HL-60 (cell line): ENCODE results near the gene SLC37A3.

ENCODE experiments used
- DNase-seq, 2 experiments: peaks; one replicate each; pipeline ENCODE4 v3.0.0-alpha.2; 2010 to 2020; ENCODE audit warnings: low read depth in 1 of 2, low spot score in 1 of 2
- H3K27ac ChIP-seq: fragments of 250-450 bp; sonication (Bioruptor Pico); replicated peaks from 2 replicates; pipeline ENCODE4 v1.5.1; 2020; ENCODE audit warnings: mild to moderate bottlenecking, moderate library complexity
- H3K27me3 ChIP-seq: fragments of 250-450 bp; sonication (Bioruptor Pico); 2 replicates; pipeline ENCODE4 v1.5.1; 2021; ENCODE audit warnings: mild to moderate bottlenecking, moderate library complexity; ENCODE audit not compliant: insufficient read depth, poor library complexity, severe bottlenecking
- H3K4me3 ChIP-seq: replicated peaks from 2 replicates; pipeline ENCODE4 v1.5.1; 2011; ENCODE audit warnings: mild to moderate bottlenecking, control low read depth, low read length; ENCODE audit not compliant: insufficient read depth
- GABPA ChIP-seq: IDR thresholded peaks from 2 replicates; pipeline ENCODE4 v1.6.1; 2012; ENCODE audit warnings: low read depth
- POLR2AphosphoS5 ChIP-seq: IDR thresholded peaks from 2 replicates; pipeline ENCODE4 v1.6.1; 2012; ENCODE audit warnings: low read depth
- SPI1 ChIP-seq: IDR thresholded peaks from 2 replicates; pipeline ENCODE4 v1.6.1; 2012; ENCODE audit warnings: low read depth, mild to moderate bottlenecking, borderline replicate concordance
- TF ChIP-seq, protein P1 (sequence below): IDR thresholded peaks from one replicate; pipeline ENCODE4 v1.5.1; 2011; ENCODE audit warnings: low read length, control low read depth, inconsistent platforms; ENCODE audit not compliant: insufficient read depth
- TF ChIP-seq, protein P2 (sequence below): IDR thresholded peaks from 2 replicates; pipeline ENCODE4 v1.6.1; 2012; ENCODE audit warnings: low read depth; ENCODE audit not compliant: insufficient replicate concordance

The SLC37A3 gene

DNA sequence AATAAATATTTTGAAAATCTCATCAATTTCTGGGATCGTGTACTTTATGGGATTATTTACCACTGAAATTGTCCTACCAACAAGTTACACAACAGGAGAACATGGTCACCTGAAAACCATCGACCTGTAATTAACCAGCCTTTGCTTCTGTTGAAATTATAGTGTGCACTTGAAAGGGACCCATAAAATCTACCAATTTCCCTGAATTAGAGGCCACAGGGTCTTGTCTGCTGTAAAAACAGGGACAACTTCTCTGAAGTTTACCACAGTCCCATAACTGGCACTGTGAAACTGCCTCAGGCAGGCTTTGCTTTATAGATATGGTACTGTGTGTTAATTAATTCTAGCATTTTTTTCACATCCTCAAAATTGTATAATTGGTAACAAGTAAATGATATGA is 43.2 kb upstream of the SLC37A3 start:
- Histone ChIP-seq H3K4me3 (no peak overlapping the region), H3K27ac (no peak overlapping the region), H3K27me3 (no peaks in the 10 kb centered on the region)
- no peak for DNase-seq
- TF ChIP-seq, protein P1, sequence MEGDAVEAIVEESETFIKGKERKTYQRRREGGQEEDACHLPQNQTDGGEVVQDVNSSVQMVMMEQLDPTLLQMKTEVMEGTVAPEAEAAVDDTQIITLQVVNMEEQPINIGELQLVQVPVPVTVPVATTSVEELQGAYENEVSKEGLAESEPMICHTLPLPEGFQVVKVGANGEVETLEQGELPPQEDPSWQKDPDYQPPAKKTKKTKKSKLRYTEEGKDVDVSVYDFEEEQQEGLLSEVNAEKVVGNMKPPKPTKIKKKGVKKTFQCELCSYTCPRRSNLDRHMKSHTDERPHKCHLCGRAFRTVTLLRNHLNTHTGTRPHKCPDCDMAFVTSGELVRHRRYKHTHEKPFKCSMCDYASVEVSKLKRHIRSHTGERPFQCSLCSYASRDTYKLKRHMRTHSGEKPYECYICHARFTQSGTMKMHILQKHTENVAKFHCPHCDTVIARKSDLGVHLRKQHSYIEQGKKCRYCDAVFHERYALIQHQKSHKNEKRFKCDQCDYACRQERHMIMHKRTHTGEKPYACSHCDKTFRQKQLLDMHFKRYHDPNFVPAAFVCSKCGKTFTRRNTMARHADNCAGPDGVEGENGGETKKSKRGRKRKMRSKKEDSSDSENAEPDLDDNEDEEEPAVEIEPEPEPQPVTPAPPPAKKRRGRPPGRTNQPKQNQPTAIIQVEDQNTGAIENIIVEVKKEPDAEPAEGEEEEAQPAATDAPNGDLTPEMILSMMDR = no peak
- TF ChIP-seq, protein P2, sequence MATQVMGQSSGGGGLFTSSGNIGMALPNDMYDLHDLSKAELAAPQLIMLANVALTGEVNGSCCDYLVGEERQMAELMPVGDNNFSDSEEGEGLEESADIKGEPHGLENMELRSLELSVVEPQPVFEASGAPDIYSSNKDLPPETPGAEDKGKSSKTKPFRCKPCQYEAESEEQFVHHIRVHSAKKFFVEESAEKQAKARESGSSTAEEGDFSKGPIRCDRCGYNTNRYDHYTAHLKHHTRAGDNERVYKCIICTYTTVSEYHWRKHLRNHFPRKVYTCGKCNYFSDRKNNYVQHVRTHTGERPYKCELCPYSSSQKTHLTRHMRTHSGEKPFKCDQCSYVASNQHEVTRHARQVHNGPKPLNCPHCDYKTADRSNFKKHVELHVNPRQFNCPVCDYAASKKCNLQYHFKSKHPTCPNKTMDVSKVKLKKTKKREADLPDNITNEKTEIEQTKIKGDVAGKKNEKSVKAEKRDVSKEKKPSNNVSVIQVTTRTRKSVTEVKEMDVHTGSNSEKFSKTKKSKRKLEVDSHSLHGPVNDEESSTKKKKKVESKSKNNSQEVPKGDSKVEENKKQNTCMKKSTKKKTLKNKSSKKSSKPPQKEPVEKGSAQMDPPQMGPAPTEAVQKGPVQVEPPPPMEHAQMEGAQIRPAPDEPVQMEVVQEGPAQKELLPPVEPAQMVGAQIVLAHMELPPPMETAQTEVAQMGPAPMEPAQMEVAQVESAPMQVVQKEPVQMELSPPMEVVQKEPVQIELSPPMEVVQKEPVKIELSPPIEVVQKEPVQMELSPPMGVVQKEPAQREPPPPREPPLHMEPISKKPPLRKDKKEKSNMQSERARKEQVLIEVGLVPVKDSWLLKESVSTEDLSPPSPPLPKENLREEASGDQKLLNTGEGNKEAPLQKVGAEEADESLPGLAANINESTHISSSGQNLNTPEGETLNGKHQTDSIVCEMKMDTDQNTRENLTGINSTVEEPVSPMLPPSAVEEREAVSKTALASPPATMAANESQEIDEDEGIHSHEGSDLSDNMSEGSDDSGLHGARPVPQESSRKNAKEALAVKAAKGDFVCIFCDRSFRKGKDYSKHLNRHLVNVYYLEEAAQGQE = no peak
- TF ChIP-seq POLR2AphosphoS5 (no peak), SPI1 (no peak), GABPA (no peak)

DNA sequence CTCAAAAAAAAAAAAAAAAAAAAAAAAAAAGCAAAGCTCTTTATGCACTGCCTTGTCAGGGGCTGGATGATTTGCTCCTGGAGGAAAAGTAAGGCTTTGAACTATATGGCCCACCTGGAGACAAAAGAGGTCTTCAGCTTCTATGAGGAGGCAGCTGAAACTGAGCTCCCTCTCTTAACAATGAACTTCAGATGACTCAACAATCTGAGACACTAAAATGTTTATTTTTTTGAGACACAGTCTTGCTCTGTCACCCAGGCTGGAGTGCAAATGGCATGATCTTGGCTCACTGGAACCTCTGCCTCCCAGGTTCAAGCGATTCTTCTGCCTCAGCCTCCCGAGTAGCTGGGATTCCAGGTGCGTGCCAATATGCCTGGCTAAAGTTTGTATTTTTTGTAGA is 42.3 kb upstream of the SLC37A3 start:
- Histone ChIP-seq H3K27ac (no peak overlapping the region), H3K4me3 (no peak overlapping the region), H3K27me3 (no peaks in the 10 kb centered on the region)
- TF ChIP-seq POLR2AphosphoS5 (no peak), GABPA (no peak), SPI1 (no peak)
- TF ChIP-seq, protein P1 = no peak
- DNase-seq = no peak

DNA sequence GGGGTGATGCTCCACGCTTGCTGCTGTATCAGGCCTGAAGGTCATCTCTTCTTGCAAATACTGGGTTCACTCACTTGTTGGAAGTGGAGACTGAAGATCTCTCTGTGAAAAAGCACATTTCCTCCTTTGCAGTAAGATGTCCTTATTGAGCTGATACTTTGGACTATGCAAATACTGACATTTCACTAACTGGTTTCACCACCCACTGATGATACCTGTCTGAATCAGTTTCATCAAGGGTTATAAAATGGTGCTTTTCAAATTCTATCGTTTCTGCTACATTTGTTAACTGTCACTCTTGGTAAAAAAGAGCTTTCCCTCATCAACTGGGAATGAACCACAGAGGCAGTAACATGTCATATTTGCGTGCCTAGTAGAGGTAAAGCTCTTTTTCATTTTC is 41.0 kb upstream of the SLC37A3 start:
- Histone ChIP-seq H3K27me3 (no peaks in the 10 kb centered on the region), H3K27ac (no peak overlapping the region), H3K4me3 (no peak overlapping the region)
- DNase-seq = no peak
- TF ChIP-seq GABPA = no peak
- no peak for TF ChIP-seq SPI1
- TF ChIP-seq, protein P2 = no peak
- TF ChIP-seq, protein P1 = no peak
- no peak for TF ChIP-seq POLR2AphosphoS5

DNA sequence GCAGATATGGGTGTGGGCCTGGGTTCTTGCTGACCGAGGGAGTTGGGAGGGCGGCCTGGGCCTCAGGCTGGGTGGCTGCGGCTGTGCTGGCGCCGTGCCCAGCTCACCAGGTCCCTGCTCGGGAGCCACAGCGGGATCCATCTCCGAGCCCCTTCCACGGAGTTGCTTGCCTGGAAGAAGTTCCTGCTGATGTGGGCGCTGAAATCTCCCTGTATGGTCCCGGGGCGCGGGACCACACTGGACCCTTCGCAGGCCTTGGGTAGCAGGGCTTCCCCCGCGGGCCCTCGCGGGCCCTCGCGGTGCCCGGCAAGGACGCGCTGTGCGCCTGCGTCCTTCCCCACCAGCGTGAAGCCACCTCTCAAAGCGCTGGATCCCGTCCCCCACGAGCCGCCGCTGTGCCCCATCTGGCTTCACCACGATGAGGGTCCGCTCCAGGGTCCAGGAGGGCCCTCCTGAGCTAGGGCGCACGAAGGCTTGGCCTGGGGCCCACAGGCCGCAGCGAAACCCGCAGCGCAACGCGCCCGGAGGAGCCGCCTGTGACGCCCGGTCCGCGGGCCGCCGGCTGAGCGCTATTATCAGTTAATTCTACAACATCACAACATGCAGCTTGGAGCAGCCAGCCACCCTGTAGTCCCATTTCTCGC is 37.0 kb upstream of the SLC37A3 start:
- no peak for TF ChIP-seq POLR2AphosphoS5
- no peak for TF ChIP-seq SPI1
- TF ChIP-seq, protein P2 = no peak
- TF ChIP-seq, protein P1 = no peak
- TF ChIP-seq GABPA = no peak
- Histone ChIP-seq H3K27ac (no peak overlapping the region), H3K27me3 (no peaks in the 10 kb centered on the region), H3K4me3 (no peak overlapping the region)
- no peak for DNase-seq
